ENCODE results near the gene KCNIP1. TPM values are rescaled to one million over a fixed set of nuclear protein-coding genes. Genes with fewer than 3 reads are reported as not detected.
A peak's percentile ranks its signal among the peaks of the same experiment; 100 is the strongest.

The KCNIP1 gene
- polyA plus RNA-seq, 1 of the 3 experiments (the other 2 are of a cell fraction) = 1.3 TPM

DNA sequence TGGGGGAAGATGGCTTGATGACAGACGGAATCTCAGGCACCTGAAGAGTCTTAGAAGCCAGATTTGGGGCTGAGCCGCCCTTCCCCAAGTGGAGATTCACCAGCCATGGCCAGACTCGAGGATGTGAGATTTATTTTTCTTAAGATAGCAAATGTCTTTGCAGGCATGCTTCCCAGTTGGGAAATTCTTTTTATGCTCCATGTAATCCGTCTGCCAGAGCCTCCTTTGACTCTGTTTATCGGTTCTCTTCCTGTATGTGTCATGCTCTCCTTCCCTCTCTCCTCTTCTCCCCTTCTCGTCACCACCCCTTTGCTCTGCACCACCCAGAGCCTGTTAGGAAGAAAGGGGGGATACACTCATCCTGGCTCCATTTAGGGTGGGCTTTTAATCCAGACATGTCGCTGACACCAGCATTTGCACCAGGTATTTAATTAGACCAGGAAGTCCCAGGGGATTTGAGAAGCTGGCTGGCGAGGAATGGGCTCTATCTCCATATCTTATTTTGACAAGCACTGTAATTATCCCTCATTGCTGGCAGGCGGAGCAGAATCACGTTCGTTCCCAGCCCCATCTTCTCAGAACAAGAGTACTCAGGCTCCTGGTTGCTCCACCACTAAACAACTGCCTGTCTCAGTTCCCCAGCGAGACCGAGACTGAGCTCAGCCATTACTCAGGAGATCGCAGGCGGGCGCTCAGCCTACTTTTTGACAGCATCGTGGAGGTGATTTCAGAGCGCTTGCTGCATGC, 50.9 kb downstream of the KCNIP1 start:
- no peaks in the 10 kb centered on the region for H3K9me3 ChIP-seq
- H3K4me1 ChIP-seq (ENCODE audit: control insufficient read depth in 1 of 2, insufficient read depth in 2 of 2, low read depth in 1 of 2, low read length in 1 of 2) = peaks cover 0 to 9% of the 10 kb centered on the region in 2 experiments; a peak in 1 of 4 replicates
- POLR2A ChIA-PET = no interaction called here
- H3K9ac ChIP-seq = no peak overlapping the region
- H3F3A ChIP-seq (replicated peaks; ENCODE audit: insufficient read depth) = no peaks in the 10 kb centered on the region
- H2AFZ ChIP-seq (ENCODE audit: low read depth) = no peak overlapping the region
- H3K79me2 ChIP-seq (ENCODE audit: insufficient read depth) = no peaks in the 10 kb centered on the region
- H4K20me1 ChIP-seq (ENCODE audit: insufficient read depth) = no peaks in the 10 kb centered on the region
- H3K9me2 ChIP-seq = no peaks in the 10 kb centered on the region
- no peak overlapping the region for H3K4me2 ChIP-seq
- H3K4me3 ChIP-seq (ENCODE audit: low read depth in 2 of 2, low read length in 1 of 2) = no peak overlapping the region
- H3K27me3 ChIP-seq (ENCODE audit: insufficient read depth) = no peaks in the 10 kb centered on the region
- CTCF ChIA-PET = interaction anchor here (1.1 to 1.7 kb wide), 3 partner anchors 17 to 329 kb away, joined by 3 to 4 read pairs (median 3); no protein-coding TSS in a partner anchor
- no peak overlapping the region for H3K27ac ChIP-seq (ENCODE audit: low read depth in 2 of 2, low read length in 1 of 2)
- WGBS (ENCODE audit: low lambda C conversion rate) = 43% methylated on average over 18 of the region's 18 CpGs
- no peaks in the 10 kb centered on the region for H3K36me3 ChIP-seq (replicated peaks in 1 of 2; ENCODE audit: control insufficient read depth in 1 of 2, insufficient read depth in 2 of 2, low read length in 1 of 2)
- peak; percentile 55 for TF ChIP-seq GATA2 (CRISPR knock-in tag; IDR thresholded peaks at IDR 0.05)
- no peak for TF ChIP-seq RCOR1 (IDR thresholded peaks at IDR 0.05; ENCODE audit: low read length)
- peak; percentile 46 for DNase-seq

DNA sequence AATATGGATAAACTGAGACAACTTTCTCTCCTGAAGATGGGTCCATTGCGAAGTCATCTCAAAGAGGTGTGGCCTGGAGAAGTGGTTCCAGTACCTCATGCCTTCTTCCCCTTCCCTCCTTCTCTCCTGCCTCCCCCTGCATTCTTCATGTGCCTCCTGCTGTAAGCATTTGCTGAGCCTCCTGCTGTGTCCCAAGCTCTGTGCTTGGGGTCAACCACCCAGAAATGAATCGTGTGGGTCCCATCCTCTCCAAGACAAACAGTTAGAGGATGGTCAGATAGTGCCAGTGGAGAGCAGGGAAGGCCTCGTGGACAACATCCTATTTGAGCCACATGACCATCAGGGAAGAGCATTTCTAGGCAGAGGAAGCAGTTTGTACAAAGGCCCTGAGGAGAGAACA, 53.5 kb downstream of the KCNIP1 start:
- Histone ChIP-seq H3K4me3 (ENCODE audit: low read depth in 2 of 2, low read length in 1 of 2) (no peak overlapping the region), H3K4me1 (ENCODE audit: control insufficient read depth in 1 of 2, insufficient read depth in 2 of 2, low read depth in 1 of 2, low read length in 1 of 2) (peaks cover 0 to 9% of the 10 kb centered on the region in 2 experiments; a peak in 1 of 4 replicates), H3K79me2 (ENCODE audit: insufficient read depth) (no peaks in the 10 kb centered on the region), H3F3A (replicated peaks; ENCODE audit: insufficient read depth) (no peaks in the 10 kb centered on the region), H3K4me2 (no peak overlapping the region), H3K27me3 (ENCODE audit: insufficient read depth) (0 out of 2 replicates have a peak, but pooled peaks cover 6% of the 10 kb centered on the region), H2AFZ (ENCODE audit: low read depth) (no peak overlapping the region), H3K9me2 (no peaks in the 10 kb centered on the region), H3K9ac (no peak overlapping the region), H3K27ac (ENCODE audit: low read depth in 2 of 2, low read length in 1 of 2) (no peak overlapping the region), H3K36me3 (replicated peaks in 1 of 2; ENCODE audit: control insufficient read depth in 1 of 2, insufficient read depth in 2 of 2, low read length in 1 of 2) (no peaks in the 10 kb centered on the region), H3K9me3 (no peaks in the 10 kb centered on the region), H4K20me1 (ENCODE audit: insufficient read depth) (no peaks in the 10 kb centered on the region)
- POLR2A ChIA-PET = no interaction called here
- no peak for DNase-seq
- 36% methylated on average over 3 of the region's 3 CpGs for WGBS (ENCODE audit: low lambda C conversion rate)
- TF ChIP-seq MEF2A (IDR thresholded peaks at IDR 0.05; ENCODE audit: borderline replicate concordance, low read depth) = no peak
- no peak for TF ChIP-seq NRF1 (IDR thresholded peaks at IDR 0.05; ENCODE audit: low read depth, low read length)
- TF ChIP-seq JUND (IDR thresholded peaks at IDR 0.05) = no peak
- TF ChIP-seq SMC3 (IDR thresholded peaks at IDR 0.05; ENCODE audit: low read depth, low read length) = no peak
- TF ChIP-seq, protein P1, sequence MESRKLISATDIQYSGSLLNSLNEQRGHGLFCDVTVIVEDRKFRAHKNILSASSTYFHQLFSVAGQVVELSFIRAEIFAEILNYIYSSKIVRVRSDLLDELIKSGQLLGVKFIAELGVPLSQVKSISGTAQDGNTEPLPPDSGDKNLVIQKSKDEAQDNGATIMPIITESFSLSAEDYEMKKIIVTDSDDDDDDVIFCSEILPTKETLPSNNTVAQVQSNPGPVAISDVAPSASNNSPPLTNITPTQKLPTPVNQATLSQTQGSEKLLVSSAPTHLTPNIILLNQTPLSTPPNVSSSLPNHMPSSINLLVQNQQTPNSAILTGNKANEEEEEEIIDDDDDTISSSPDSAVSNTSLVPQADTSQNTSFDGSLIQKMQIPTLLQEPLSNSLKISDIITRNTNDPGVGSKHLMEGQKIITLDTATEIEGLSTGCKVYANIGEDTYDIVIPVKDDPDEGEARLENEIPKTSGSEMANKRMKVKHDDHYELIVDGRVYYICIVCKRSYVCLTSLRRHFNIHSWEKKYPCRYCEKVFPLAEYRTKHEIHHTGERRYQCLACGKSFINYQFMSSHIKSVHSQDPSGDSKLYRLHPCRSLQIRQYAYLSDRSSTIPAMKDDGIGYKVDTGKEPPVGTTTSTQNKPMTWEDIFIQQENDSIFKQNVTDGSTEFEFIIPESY (IDR thresholded peaks at IDR 0.05; ENCODE audit: borderline replicate concordance, low read depth) = no peak
- TF ChIP-seq TCF12 (IDR thresholded peaks at IDR 0.05) = no peak
- TF ChIP-seq RXRA (IDR thresholded peaks at IDR 0.05; ENCODE audit: borderline replicate concordance, low read depth) = no peak
- TF ChIP-seq, protein P2, sequence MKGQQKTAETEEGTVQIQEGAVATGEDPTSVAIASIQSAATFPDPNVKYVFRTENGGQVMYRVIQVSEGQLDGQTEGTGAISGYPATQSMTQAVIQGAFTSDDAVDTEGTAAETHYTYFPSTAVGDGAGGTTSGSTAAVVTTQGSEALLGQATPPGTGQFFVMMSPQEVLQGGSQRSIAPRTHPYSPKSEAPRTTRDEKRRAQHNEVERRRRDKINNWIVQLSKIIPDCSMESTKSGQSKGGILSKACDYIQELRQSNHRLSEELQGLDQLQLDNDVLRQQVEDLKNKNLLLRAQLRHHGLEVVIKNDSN (IDR thresholded peaks at IDR 0.05; ENCODE audit: borderline replicate concordance, low read depth) = no peak
- TF ChIP-seq NFIC (IDR thresholded peaks at IDR 0.05; ENCODE audit: borderline replicate concordance) = no peak
- no peak for TF ChIP-seq FOXJ3 (CRISPR knock-in tag; IDR thresholded peaks at IDR 0.05)
- TF ChIP-seq, protein P3, sequence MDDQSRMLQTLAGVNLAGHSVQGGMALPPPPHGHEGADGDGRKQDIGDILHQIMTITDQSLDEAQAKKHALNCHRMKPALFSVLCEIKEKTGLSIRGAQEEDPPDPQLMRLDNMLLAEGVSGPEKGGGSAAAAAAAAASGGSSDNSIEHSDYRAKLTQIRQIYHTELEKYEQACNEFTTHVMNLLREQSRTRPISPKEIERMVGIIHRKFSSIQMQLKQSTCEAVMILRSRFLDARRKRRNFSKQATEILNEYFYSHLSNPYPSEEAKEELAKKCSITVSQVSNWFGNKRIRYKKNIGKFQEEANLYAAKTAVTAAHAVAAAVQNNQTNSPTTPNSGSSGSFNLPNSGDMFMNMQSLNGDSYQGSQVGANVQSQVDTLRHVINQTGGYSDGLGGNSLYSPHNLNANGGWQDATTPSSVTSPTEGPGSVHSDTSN (IDR thresholded peaks at IDR 0.05) = no peak
- CTCF ChIA-PET = interaction anchor here (1.0 kb wide), 1 partner anchor 122 kb away, joined by 4 read pairs; no protein-coding TSS in a partner anchor

Data from SK-N-SH (cell line).